Stimulated activated CD8-positive, alpha-beta memory T cell treated with anti-CD3 and anti-CD28 coated beads, Interleukin-12 subunit alpha, Interleukin-12 subunit beta, amount 100 ng/mL, for 4 hours (primary cell): ENCODE results near the gene FAT2.

Experiments
- DNase-seq: peaks from one replicate; pipeline ENCODE4 v3.0.0-alpha.2; 2020; ENCODE audit warnings: low read depth

FAT2 gene

DNA sequence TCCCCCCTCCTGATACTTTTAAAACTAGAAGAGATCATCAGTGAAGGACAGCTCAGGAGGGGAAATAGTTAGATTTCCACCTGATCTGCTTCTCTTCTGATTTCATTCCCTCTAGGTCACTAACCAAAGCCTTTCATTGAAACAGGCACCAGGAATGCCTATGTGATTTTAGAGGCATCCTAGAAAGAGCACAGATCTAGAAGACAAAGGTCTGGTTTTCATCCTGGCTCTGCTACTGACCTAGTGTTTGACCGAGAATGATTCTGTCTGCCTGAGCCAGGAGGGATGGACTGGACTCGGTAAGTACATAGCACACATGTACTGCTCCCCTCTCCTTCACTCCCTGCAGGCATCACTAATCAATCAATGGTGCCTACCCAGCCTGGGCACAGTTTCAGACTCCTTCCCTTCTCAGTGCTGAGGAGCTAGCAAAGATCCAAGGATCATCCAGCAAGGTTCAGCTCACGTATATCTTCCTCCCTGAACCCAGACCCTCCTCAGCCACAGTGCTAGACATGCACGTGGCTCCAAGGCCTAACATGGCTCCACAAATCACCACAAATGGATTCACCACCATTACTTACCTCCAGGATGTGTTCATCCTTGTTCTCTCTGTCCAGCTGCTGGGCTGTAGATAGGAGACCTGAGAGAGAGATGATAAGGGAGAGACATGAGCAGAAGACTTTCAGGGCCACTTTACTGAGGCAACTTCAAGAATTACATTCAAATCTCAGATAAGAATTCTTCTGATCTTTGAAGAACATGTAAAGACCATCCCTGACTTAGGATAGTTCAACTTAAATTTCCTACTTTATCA lies 35.2 kb downstream of the FAT2 start:
- DNase-seq = no peak

DNA sequence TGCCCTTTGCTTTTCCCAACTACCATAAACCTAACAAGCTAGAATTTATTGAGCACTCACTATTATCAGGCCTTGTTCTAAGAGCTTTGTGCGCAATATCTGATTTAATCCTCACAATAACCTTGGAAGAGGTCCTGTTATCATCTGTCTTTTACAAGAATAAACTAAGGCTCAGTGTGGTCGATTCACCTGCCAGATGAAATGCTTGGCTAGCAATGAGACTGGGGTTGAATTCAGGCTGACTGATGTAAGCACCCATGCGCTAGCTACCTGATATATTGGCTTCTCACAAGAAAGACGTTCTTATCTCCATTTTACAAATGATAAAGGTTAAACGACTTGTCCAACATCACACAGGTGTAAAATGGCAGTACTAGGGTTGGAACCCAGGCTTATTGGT lies 37.4 kb downstream of the FAT2 start:
- no peak for DNase-seq

DNA sequence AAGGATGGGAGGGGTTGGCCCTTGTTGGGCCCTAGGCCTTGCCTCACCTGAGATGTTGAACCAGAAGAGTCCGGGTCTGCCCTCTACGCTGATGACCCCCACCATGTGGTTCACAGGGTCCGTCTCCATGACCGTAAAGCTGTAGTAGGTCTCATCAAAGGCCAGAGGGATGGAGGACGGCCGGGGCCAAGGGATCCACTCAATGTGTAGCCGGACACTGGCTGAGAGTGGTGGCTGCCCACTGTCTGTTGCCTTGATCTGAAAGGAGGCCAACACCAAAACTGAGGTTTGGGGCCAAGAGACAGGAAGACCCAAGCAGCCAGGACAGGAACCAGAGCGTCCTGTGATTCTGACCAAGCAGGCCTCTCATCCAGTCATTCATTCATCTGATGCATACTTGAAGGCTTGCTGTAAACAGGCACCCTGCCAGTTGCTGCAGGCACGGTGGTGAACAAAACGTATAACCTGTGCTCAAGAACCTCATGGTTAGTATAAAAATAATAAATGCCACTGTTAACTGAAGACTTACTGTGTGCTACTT lies 37.9 kb downstream of the FAT2 start:
- DNase-seq = no peak

DNA sequence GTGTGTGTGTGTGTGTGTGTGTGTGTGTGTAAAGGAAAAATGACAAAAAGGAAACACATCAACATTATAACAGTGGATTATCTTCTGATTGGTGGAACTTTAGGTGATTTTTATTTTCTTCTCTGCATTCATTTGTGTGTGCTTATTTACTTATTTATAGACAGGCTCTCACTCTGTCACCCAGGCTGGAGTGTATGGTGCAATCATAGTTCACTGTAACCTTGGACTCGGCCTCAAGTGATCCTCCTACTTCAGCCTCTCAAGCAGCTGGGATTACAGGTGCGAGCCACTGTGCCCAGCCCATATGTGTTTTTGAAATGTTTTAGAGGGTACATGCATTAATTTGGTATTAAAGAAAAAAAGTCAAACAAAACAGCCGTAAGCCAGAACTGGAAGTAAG lies 39.1 kb downstream of the FAT2 start:
- no peak for DNase-seq

DNA sequence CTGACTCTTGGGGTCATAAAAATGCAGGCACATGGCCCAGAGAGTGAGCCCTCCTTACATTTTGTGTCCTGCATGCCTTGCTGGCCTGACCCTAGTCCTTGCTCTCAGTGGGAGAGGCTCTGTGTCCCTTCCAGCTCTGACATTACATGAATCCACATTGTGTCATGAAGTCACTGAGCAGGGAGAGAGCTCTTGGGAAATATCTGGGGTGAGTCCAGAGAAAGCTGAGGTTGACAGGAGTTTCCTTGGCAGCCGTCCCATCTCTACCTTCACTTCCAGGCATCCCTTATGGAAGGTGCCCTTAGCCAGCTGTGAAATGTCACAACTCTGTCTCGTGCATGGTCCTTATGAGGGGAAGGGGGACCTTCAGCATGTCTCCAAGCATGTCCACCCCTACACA lies 41.0 kb downstream of the FAT2 start:
- DNase-seq = no peak

DNA sequence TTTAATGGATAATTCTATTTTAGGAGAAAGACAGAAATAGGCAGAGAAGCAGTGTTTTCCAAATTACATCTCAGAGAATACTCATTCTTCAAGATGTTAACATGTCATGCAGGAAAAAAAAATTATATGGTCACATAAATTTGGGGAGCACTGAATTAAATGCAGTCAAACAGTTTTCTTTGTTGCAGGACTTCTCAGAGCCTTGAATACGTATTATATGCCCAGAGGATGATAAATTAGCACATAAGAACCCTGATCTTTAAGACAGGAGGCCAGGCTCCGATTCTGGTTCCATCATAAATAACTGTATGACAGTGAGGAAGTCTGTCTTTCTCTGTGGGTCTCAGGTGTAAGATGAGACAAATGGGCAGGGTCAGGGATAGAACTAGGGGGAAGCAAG lies 41.4 kb downstream of the FAT2 start:
- no peak for DNase-seq

DNA sequence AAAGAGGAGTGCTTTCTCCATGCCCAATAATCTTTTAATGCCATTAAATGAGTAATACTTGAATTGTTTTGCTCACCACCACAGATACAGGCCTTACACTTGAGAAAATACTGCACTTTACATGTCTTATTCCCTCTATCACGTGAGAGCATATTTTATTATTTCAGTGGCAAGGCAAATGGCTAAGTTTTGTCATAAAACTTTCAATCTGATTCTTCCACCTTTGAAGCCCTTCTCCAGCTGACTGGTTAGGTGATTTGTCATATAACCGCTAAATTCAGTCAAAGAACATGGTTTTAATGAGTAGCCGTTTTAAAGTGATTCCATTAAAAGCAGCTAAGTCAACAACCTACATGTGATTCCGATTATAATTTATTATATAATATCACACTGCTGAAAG lies 43.8 kb downstream of the FAT2 start:
- DNase-seq = no peak

DNA sequence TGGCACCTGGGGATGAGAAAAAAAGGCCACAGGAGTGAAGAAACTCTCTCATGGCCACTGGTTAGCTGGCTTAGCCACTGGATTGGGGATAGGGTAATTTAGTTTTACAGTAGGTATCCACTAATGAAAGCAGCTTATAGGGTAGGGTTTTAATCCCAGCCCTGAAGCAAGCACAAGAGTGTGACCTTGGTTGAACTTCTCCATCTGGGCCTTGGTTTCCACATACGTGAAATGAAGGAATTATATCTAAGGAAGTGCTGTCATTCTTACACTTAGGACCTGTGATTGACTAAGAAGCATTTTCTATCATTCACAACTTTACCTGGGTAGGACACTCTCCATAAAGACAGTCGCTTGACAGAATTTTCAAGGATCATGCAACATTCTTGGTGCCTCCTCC lies 49.6 kb downstream of the FAT2 start:
- no peak for DNase-seq
